ENCODE measurements around the gene SERPINA5.

Gene SERPINA5

DNA sequence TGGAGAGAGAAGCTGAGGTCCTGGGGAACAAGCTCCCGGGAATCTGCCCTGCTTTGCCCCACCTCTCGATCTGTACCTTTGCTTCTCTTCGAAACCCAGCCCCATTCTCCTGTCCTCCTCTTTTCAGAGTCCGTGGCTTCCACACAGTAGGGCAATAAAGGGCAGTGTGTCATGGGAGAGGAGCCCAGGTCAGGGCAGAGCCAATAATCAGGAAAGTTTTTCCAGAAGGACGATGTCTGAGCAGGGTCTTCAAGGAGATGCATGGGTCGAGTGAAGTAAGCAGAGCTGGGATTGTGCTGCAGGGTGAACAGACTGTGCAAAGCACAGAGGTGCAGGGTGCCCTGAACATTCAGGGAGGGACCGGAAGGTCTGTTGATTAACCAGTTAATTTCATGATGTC is 42.0 kb upstream of the SERPINA5 start:
- DNase-seq, result no peak
- TF ChIP-seq CTCF (IDR thresholded peaks at IDR 0.05; ENCODE audit: low read depth, low read length, missing control alignments), result no peak
- Histone ChIP-seq H3K27ac (no peak overlapping the region), H3K27me3 (replicated peaks) (no peaks in the 10 kb centered on the region), H3K4me3 (ENCODE audit: low read depth, low read length) (no peak overlapping the region), H3K36me3 (replicated peaks) (no peaks in the 10 kb centered on the region)
- in situ Hi-C loops (cut with HindIII; ENCODE audit: low pct_ligation_motif_present, low sequenced_read_pairs), result no loop called here

GRCh38 chr14:94540031-94540794 is 41.0 kb upstream of the SERPINA5 start:
- peak; percentile 51 for DNase-seq
- Histone ChIP-seq H3K27ac (peak overlapping the region; percentile 52), H3K27me3 (replicated peaks) (no peaks in the 10 kb centered on the region), H3K36me3 (replicated peaks) (no peaks in the 10 kb centered on the region), H3K4me3 (ENCODE audit: low read depth, low read length) (no peak overlapping the region)
- in situ Hi-C loops (cut with HindIII; ENCODE audit: low pct_ligation_motif_present, low sequenced_read_pairs), result no loop called here
- peak; percentile 63 for TF ChIP-seq CTCF (IDR thresholded peaks at IDR 0.05; ENCODE audit: low read depth, low read length, missing control alignments)

DNA sequence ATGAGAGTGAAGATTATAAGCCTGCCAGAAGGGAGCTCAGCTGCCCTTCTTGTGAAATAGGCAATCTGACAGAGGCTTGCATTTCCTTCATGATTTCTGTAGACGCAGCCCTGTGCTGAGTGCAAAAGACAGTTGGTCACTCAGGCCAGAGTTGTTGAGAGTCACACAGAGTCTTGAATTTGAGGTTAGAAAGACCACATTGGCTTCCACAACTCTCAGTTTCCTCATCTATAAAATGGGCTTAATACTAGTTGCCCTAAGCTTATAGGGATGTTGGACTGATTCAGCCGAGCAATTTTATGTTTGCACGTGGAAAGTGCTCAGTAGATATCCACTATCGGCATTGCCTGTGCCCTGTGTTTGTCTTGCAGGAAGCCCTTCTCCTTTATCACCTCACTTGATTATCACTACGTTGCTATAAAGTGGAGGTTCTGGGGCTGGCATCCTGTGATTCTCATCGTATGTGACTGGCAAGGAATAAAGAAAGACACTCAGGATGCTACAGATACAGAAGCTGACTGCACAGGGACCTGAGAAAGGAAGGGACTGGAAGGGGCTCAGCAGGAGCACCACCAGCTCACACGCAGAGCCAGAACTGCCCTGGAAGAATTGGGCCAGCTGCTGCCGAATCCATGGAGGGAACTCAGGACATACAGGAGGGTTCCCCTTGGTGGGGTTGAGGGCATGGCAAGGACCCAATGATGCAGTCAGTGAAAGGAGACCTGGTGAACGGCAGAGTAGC is 39.8 kb upstream of the SERPINA5 start:
- in situ Hi-C loops (cut with HindIII; ENCODE audit: low pct_ligation_motif_present, low sequenced_read_pairs), result no loop called here

DNA sequence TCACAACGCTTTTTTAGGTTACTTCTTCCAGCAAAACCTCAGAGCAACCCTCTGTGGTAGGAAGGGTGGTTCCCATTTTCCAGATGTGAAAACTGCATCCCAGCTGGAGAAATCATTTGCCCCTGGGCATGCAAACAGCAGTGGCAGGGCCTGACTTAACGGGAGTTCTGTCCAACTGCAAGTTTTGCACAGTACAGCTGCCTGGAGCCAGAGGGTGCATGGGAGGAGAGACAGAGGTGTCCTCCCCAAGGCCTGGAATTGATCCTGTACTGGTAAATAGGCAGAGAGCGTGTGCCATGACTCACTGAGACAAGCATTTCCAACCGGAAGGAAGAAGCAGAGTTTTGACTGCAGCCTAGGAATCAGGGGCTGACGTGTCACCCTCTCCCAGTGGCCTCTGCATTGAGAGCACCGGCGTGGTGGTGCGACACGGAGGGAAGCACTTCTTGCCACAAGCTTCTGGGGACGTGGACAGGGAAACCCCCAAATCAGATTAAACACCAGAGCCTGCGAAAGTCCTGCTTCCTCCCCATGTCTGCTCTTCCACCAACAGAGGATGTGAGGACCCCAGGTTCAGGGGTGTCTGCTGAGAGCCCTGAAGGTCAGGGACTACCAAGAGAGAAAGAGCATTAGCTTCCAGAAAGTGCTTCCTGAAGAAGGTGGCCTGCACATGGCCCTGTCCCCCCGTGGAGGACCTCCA is 39.0 kb upstream of the SERPINA5 start:
- in situ Hi-C loops (cut with HindIII; ENCODE audit: low pct_ligation_motif_present, low sequenced_read_pairs), result no loop called here
- H3K4me3 ChIP-seq (ENCODE audit: low read depth, low read length), result no peak overlapping the region
- peak; percentile 81 for DNase-seq
- no peaks in the 10 kb centered on the region for H3K36me3 ChIP-seq (replicated peaks)
- no peaks in the 10 kb centered on the region for H3K27me3 ChIP-seq (replicated peaks)
- TF ChIP-seq CTCF (IDR thresholded peaks at IDR 0.05; ENCODE audit: low read depth, low read length, missing control alignments), result no peak
- H3K27ac ChIP-seq, result peak overlapping the region; percentile 52

More for the DNA sequence above, 39.8 kb upstream of the SERPINA5 start:
- Histone ChIP-seq H3K4me3 (ENCODE audit: low read depth, low read length) (no peak overlapping the region), H3K27me3 (replicated peaks) (no peaks in the 10 kb centered on the region), H3K36me3 (replicated peaks) (no peaks in the 10 kb centered on the region), H3K27ac (peak overlapping the region; percentile 52)
- DNase-seq, result no peak
- no peak for TF ChIP-seq CTCF (IDR thresholded peaks at IDR 0.05; ENCODE audit: low read depth, low read length, missing control alignments)

- in situ Hi-C loops (cut with HindIII; ENCODE audit: low pct_ligation_motif_present, low sequenced_read_pairs), result no loop called here
- TF ChIP-seq CTCF (IDR thresholded peaks at IDR 0.05; ENCODE audit: low read depth, low read length, missing control alignments), result no peak
- Histone ChIP-seq H3K36me3 (replicated peaks) (no peaks in the 10 kb centered on the region), H3K4me3 (ENCODE audit: low read depth, low read length) (no peak overlapping the region), H3K27me3 (replicated peaks) (no peaks in the 10 kb centered on the region), H3K27ac (peak overlapping the region; percentile 52)
- no peak for DNase-seq
Observed at GRCh38 chr14:94542811-94543440, 38.3 kb upstream of the SERPINA5 start.
